GM21381 (cell line): ENCODE results near the gene AGO1.
A peak's percentile ranks its signal among the peaks of the same experiment; 100 is the strongest.

Source experiments
- ATAC-seq: cut with Tn5 transposase; IDR thresholded peaks from one replicate; pipeline ENCODE4 v1.9.1; 2021; ENCODE audit warnings: mild to moderate bottlenecking, moderate library complexity; ENCODE audit not compliant: unreplicated experiment

The AGO1 gene

GRCh38 chr1:35902671-35903070 lies 19.7 kb downstream of the AGO1 start:
- ATAC-seq, result no peak

- ATAC-seq, result no peak
Measured at GRCh38 chr1:35914717-35915116, 31.7 kb downstream of the AGO1 start.

DNA sequence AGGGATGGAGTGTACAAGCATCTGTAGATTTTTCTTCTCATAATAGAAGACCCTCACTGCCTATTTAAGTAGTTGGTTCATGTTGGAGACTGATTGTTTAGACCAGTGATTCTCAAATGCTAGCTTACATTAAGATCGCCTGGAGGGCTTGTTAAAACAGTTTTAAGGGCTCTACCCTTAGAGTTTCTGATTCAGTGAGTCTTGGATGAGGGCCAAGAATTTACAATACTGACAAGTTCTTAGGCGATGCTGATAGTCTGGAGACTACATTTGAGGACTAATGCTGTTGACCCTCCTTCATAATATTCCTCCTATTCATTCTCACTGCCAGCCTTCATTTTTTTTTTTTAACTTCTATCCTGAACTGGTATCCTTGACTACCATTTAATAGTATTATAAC lies 32.7 kb downstream of the AGO1 start:
- no peak for ATAC-seq

DNA sequence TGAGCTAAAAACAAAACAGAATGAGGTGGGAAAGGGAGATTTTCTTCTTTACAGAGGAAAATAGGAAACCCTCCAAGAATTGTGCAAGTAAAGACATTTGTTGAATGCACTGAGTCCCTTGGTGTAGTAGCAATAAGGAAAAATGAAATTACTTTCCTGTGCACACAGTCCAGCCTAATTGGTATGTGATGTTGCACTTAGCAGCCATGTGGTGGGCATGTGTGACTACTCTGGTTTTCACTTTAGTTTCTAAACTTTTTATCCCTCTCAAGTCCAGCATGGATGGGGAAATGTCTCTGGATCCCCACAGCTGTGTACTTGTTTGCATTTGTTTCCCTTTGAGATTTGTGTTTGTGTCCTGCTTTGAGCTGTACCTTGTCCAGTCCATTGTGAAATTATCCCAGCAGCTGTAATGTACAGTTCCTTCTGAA lies 40.8 kb downstream of the AGO1 start:
- no peak for ATAC-seq

- ATAC-seq, result no peak
Measured at GRCh38 chr1:35924838-35925237, 41.8 kb downstream of the AGO1 start.

- ATAC-seq, result no peak
Measured at GRCh38 chr1:35925741-35926140, 42.7 kb downstream of the AGO1 start.

GRCh38 chr1:35927472-35927871 lies 44.5 kb downstream of the AGO1 start:
- no peak for ATAC-seq

DNA sequence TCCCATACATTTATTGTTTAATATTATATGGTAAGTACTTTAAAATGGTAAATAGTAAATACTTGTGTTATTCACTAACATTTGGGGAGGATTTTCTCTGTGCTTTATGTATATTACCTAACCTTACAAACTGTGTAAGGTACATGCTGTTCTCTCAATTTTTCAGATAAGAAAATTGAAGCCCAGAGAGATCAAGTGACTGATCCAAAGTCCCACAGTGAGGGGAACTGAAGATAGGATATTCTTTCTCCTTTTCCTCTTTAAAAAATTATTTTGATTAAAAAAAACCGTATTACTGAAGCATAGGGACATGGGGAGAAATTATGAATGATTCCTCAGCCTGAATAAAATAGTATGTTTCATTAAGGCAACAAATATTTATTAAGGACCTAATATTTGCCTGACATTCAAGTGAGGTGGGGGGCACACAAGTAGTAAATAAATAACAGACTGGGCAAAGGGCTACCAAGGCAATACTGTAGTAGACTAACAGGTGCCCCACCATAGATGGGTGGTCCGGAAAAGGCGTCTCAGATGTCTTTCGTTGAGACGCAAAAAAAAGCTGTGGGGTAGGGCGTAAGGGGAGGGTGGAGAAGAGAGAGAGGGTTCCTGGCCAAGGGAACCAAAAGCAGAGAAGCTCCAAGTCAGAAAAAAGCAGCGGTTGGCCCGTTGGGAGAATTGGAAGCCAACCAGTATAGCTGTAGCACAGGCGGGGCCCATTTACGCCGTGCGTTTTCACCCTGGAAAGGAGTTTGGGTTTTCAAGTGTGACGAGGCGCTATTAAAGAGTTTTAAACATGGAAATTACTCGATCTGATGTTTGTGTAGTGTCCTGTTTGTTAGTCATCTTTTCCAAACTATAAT lies 47.0 kb downstream of the AGO1 start:
- ATAC-seq, result no peak

DNA sequence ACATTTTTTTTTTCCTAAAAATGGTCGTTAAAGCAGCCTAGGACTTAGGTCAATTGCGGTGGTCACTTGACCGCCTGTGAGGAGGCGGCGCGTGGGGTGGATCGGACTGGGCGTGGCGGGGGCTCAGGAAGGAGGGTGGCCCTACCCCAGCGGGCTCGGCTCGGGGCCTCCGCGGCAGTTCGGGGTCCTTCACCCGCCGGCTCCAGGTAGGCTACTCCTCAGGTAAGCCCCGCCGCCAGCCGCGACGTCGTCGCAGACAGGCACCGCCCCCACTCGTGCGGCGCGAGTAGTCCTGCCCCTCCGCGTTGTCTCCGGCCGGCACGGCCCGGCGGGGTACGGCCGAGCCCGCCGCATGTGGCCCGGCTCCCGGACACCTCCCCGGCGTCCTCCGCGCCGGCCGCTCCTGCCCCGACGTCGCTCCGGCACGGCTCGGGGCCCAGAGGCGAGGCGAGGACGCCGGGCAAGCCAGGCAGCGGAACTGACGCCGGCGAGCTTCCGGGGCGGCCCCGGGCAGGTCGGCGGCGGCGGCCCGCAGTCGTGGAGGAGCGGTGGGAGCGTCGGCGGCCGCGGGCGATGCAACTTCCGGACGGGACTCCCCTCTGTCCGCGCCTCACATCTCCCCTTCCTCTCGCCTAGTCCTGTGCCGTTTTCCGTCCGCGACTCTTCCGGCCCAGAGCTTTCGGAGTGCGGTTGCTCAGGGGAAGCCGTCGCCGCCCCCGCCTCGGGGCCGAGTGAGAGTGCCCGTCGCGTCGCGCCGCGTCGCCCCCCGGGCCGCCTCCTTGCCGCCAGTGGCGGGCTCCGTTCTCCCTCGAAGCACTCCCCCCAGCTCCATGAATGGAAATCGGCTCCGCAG lies 47.8 kb downstream of the AGO1 start, which contains the start of gene AGO3:
TSS of gene AGO3 (plus strand) at position 513 of the 853 bp plus-strand sequence. CDS start at position 835, 322 bp downstream.
- peak; percentile 85 for ATAC-seq

DNA sequence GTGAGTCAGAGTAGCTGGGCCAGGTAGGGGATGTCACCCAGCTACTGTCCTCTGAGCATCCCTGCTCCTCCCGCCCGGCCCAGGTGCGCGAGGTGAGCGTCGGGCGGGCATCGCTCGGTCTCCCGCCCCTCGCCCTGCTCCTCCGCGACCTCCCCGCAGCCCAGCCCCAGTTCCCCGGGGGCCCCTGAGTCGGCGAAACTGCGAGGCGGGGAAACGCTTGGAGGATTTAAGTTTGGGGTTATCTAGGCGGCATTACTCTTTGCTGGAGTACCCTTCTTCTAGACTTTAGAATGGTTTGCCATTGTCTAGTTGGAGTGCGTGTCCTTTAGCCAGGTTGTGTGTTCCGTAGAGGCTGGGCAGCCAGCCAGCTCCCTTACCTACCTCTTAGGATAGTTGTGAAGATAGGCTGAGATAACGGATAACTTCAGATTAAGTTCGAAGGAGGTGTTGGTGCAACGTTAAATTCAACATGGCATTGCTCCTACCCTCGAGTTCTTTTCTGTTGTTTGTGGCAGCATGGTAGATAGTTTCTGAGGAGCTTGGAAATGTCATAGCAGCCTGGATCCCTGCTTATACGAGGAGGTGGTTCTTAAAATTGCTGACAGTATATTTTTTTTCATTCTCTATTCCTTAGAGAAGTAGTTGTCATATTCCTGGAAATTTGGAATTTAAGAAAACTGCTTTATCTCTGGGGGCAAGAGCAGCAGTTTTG lies 48.6 kb downstream of the AGO1 start:
- peak; percentile 30 for ATAC-seq

- ATAC-seq, result no peak
Measured at GRCh38 chr1:35932158-35932636, 49.2 kb downstream of the AGO1 start.

DNA sequence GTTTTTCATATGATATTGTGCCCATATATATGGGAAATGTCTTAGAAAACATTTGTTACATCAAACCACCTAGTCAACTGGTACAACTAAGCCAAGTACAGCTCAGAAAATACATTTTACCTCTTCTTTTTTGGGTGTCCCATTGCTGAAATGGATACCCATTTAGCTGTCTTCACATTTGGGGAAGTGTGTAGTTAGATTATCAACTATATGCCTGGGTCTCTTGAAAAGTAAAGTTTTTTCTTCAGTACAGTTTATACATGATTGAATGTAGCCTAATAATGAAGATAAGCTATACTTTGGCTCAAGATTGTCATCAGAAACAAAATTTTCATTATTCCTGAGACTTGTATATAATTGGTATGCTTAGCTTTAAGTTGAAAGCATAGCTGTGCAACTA lies 49.9 kb downstream of the AGO1 start:
- no peak for ATAC-seq

- ATAC-seq, result no peak
Measured at GRCh38 chr1:35935442-35936388, 52.7 kb downstream of the AGO1 start.

DNA sequence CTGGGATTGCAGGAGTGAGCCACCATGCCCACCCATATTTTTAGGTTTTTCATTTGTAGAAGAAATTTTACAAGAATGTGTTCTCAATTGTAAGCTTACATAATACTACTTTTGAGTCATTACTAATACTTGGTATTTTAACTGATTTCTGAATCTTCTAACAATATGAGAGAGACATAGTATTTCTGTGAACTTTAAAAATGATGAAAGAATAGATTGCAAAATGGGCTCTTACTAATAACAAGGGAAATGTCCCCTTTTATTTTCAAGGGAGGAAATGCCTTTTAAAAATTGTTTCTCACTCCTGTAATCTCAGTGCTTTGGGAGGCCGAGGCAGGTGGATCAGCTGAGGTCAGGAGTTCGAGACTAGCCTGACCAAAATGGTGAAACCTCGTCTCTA lies 53.8 kb downstream of the AGO1 start:
- ATAC-seq, result no peak

DNA sequence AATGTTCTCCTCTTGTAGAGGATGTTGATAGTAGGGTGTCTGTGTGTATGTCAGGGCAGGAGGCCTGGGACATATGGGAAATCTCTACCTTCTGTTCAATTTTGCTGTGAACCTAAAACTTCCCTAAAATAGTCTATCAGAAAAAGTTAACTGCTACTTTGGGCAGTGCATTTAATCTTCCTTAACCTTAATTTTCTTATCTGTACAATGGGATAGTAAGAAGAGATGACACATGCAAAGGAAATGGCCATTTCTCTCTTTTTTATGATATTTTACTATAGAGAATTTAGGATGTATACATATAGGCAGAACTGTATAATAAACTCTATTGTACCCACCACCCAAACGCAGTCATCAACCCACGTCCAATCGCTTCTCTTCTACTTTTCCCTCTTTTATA lies 56.5 kb downstream of the AGO1 start:
- ATAC-seq, result no peak

DNA sequence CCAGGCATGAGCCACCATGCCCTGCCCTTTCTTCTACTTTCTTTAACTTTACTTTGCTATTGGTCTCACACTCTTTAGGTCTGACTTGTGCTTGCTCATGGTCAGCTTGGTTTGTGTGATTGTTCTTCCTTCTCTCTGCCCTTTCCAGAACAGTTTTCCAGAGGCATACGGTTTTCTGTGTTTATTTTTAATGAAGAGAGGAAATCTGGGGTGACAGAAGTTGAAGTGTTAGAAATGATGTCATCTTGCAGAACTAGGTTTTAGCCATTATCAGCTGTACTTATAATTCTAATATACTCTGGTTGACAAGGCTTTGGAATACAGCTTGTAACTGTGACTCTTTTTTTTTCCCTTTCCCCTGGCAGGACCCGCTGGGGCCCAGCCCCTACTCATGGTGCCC lies 62.3 kb downstream of the AGO1 start:
- no peak for ATAC-seq

DNA sequence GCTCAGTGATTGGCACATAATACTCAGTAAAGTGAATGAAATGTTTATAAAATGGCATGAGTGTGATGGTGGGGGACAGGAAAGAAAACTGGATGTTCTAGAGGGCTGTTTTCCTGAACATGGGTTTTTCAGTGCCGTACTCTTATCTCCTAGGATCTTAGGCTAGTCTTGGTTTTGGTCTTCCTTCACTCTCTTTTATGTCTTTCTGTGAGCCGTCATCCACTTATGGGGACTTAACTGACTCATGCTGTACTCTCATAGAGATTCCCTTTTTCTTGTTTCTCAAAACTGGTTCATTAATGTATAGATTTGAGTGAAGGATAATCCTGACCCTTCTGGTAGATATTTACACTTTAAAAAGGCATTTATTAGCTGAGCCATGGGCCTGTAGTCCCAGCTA lies 64.5 kb downstream of the AGO1 start:
- no peak for ATAC-seq

DNA sequence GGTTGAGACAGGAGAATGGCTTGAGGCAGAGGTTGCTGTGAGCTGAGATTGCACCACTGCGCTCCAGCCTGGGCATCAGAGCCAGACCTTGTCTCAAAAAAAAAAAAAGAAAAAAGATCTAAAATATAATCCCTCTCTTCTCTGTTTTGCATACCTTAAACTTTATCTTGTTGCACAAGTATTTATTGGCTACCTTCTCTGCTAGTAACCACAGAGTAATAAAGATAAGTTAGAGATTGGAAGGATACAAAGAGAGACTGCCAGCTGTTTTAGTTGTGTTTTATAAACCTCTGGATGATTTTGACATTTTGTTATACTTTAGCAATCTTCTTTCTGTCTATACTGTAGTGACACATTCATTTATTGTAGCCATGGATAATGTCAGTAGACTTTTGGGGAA lies 75.5 kb downstream of the AGO1 start:
- no peak for ATAC-seq

DNA sequence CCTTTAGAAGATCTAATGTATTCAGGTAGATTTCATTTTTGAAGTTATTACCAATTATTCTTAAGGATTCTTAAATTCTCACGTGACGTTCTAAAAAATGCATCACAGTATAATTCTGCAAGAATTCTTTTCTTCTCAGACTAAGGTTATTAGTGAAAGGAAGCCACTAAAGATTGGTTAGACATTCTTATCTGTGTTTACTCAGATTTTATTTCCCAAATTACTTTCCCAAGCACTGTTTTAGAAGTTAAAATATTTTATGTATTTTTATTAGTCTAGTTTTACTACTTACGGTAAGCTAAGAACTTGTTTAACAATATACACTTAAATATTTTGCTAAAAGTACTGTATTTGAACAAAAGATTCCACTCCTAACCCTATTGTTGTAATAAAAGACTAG lies 76.3 kb downstream of the AGO1 start:
- no peak for ATAC-seq

DNA sequence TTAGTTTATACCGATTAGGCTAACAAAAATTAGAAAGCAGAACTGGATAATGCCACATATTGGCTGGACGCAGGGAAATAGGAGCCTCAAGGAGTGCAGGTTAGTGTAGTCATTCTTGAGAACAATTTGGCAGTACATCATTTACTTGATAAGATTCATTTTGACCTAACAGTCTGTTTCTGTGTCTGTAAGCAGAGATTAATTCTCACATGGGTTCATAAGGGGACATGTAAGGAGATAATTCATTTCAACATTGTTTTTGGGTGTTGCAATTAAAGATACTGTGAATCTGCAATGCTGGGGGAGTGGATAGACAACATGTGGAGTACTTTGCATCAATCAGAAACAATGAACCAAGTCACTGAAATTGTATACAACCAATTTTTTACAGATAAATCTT lies 79.9 kb downstream of the AGO1 start:
- ATAC-seq, result no peak
